Tibial nerve (tissue), 4 donors: Measurements from ENCODE around the gene IL17B. TPM values are rescaled to one million over a fixed set of nuclear protein-coding genes. Genes with fewer than 3 reads are reported as not detected.

Experiments used
- DNase-seq, 2 donors: peaks; one replicate each; pipeline ENCODE4 v3.0.0-alpha.2; 2019; ENCODE audit warnings: low spot score in 2 of 2
- H3K27ac ChIP-seq, 4 donors: fragments of 200-600 bp; sonication (generic) in 3 of 4; one replicate each; pipeline ENCODE4 v1.5.1; 2017 to 2019; ENCODE audit warnings: mild to moderate bottlenecking in 1 of 4
- H3K27me3 ChIP-seq, 2 donors: fragments of 200-600 bp; sonication (generic) in 1 of 2; one replicate each; pipeline versions ENCODE4 v1.5.1 to v1.6.0; 2017 to 2019
- H3K36me3 ChIP-seq, 3 donors: fragments of 200-600 bp; sonication (generic); one replicate each; pipeline ENCODE4 v1.5.1; 2018 to 2019
- H3K4me1 ChIP-seq, 4 donors: fragments of 200-600 bp; sonication (generic) in 3 of 4; one replicate each; pipeline ENCODE4 v1.5.1; 2017 to 2019
- H3K4me3 ChIP-seq, 4 donors: fragments of 200-600 bp; sonication (generic) in 3 of 4; one replicate each; pipeline ENCODE4 v1.5.1; 2017 to 2019; ENCODE audit warnings: mild to moderate bottlenecking in 1 of 4, moderate library complexity in 1 of 4
- H3K9me3 ChIP-seq, 4 donors: fragments of 200-600 bp; sonication (generic) in 3 of 4; one replicate each; pipeline ENCODE4 v1.5.1; 2017 to 2019
- EP300 ChIP-seq, 2 donors: sonication (generic); formaldehyde crosslinking; IDR thresholded peaks; one replicate each; pipeline ENCODE4 v1.6.1; 2017; ENCODE audit warnings: antibody characterized with exemption in 2 of 2, mild to moderate bottlenecking in 1 of 2
- POLR2A ChIP-seq, 2 donors: fragments of 450-650 bp; IDR thresholded peaks; one replicate each; pipeline ENCODE4 v1.6.1; 2017; ENCODE audit warnings: antibody characterized with exemption in 2 of 2, mild to moderate bottlenecking in 2 of 2, moderate library complexity in 2 of 2
- WGBS, 2 donors: methylation state at CpG; one replicate each; pipeline ENCODE4 v1.1.5; 2018; 5-methylcytosine and 5-hydroxymethylcytosine counted together
- total RNA-seq, 4 donors: library from RNA; depleted of rRNA; stranded (reverse); fragments of >200 nt; gene quantifications; one replicate each; pipeline ENCODE4 v1.1.0, GENCODE V29; 2016
- TF ChIP-seq, protein P1 (sequence below), 5 experiments: fragments of 200-600 bp in 3 of 5; fragments of 450-650 bp in 2 of 5; sonication (generic) in 3 of 5; IDR thresholded peaks; one replicate each; pipeline ENCODE4 v1.5.1; 2016 to 2019; ENCODE audit warnings: antibody characterized with exemption in 5 of 5, mild to moderate bottlenecking in 3 of 5, moderate library complexity in 2 of 5

Gene IL17B
- total RNA-seq, 4 donors from 2014 or later = 22.8 to 109 (median 80.7) TPM

DNA sequence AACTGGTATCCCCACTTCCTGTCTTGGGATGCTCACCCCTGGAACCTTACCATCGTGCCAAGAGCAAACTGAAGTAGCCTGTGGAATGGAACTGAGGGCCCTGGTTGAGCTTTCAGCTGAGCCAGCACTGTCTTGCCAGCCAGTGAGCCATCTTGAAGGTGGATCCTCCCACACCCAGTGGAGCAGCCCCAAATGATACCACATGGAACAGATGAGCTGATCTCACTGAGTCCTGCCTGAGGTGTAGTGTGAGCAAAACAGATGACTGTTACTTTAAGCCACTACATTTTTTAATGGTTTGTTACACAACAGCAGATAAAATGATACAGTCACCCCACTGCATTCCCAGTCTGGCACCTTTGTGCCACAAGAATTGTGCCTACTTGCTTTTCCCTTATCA lies 23.4 kb downstream of the IL17B start:
- H3K4me1 ChIP-seq = peaks cover 0 to 22% (median 1%) of the 10 kb centered on the region in 4 donors
- no peaks in the 10 kb centered on the region for H3K9me3 ChIP-seq
- peaks cover 0 to 51% (median 5%) of the 10 kb centered on the region in 3 donors for H3K36me3 ChIP-seq
- 82 to 100% methylated on average over 1 of the region's 1 CpG for WGBS, 2 donors
- TF ChIP-seq, protein P1, sequence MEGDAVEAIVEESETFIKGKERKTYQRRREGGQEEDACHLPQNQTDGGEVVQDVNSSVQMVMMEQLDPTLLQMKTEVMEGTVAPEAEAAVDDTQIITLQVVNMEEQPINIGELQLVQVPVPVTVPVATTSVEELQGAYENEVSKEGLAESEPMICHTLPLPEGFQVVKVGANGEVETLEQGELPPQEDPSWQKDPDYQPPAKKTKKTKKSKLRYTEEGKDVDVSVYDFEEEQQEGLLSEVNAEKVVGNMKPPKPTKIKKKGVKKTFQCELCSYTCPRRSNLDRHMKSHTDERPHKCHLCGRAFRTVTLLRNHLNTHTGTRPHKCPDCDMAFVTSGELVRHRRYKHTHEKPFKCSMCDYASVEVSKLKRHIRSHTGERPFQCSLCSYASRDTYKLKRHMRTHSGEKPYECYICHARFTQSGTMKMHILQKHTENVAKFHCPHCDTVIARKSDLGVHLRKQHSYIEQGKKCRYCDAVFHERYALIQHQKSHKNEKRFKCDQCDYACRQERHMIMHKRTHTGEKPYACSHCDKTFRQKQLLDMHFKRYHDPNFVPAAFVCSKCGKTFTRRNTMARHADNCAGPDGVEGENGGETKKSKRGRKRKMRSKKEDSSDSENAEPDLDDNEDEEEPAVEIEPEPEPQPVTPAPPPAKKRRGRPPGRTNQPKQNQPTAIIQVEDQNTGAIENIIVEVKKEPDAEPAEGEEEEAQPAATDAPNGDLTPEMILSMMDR (IDR thresholded peaks at IDR 0.05) = no peak
- no peak for TF ChIP-seq EP300 (IDR thresholded peaks at IDR 0.05)
- TF ChIP-seq POLR2A (IDR thresholded peaks at IDR 0.05) = no peak
- H3K27ac ChIP-seq = no peak overlapping the region
- no peaks in the 10 kb centered on the region for H3K27me3 ChIP-seq
- no peak for DNase-seq
- no peak overlapping the region for H3K4me3 ChIP-seq

DNA sequence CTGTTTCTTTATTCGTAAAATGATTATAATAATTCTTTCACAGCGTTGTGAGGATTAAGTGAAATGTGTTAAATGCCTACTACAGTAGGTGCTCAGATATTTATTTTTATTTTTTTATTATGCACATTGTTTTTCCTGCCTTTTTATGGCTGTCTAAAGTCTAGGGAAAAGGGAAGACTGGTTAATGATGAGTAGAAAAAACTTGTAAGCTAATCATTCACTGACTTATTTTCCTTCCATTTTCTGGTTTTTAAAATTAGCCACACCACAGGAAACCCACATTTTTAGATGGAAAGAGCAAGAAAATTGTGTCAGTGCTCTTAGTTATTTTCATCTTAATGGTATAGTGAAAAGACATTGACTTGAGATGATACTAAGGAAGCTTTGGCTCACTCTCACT lies 25.2 kb downstream of the IL17B start:
- DNase-seq = no peak
- no peak overlapping the region for H3K27ac ChIP-seq
- no peaks in the 10 kb centered on the region for H3K9me3 ChIP-seq
- peaks cover 0 to 13% (median 1%) of the 10 kb centered on the region in 4 donors for H3K4me1 ChIP-seq
- peaks cover 0 to 69% (median 9%) of the 10 kb centered on the region in 3 donors for H3K36me3 ChIP-seq
- no peak for TF ChIP-seq POLR2A (IDR thresholded peaks at IDR 0.05)
- TF ChIP-seq, protein P1 (IDR thresholded peaks at IDR 0.05) = no peak
- TF ChIP-seq EP300 (IDR thresholded peaks at IDR 0.05) = no peak
- H3K4me3 ChIP-seq = no peak overlapping the region
- WGBS, 2 donors = 93 to 97% methylated on average over 2 of the region's 2 CpGs
- H3K27me3 ChIP-seq = no peaks in the 10 kb centered on the region

DNA sequence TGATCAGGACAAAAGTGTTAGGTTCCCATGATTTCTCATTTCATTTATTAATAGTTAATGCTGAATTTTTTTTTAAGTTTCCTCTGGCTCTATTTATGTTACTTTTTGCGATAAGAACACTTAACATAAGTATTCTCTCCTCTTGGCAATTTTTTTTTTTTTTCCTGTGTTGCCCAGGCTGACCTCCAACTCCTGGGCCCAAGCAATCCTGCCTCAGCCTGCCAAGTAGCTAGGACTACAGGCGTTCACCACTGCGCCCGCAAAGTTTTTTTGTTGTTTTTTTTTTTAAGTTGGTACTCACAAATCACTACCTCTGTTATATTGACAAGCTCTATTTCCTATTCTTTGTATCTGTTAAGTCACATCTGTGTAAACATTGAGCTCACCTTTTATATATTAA lies 26.9 kb downstream of the IL17B start:
- Histone ChIP-seq H3K36me3 (peaks cover 0 to 75% (median 9%) of the 10 kb centered on the region in 3 donors), H3K9me3 (no peaks in the 10 kb centered on the region), H3K4me1 (peaks cover 0 to 6% (median 0%) of the 10 kb centered on the region in 4 donors), H3K4me3 (no peak overlapping the region), H3K27ac (no peak overlapping the region), H3K27me3 (no peaks in the 10 kb centered on the region)
- 85 to 94% methylated on average over 4 of the region's 4 CpGs for WGBS, 2 donors
- TF ChIP-seq POLR2A (IDR thresholded peaks at IDR 0.05) (no peak), EP300 (IDR thresholded peaks at IDR 0.05) (no peak)
- TF ChIP-seq, protein P1 (IDR thresholded peaks at IDR 0.05) = no peak
- DNase-seq = no peak

DNA sequence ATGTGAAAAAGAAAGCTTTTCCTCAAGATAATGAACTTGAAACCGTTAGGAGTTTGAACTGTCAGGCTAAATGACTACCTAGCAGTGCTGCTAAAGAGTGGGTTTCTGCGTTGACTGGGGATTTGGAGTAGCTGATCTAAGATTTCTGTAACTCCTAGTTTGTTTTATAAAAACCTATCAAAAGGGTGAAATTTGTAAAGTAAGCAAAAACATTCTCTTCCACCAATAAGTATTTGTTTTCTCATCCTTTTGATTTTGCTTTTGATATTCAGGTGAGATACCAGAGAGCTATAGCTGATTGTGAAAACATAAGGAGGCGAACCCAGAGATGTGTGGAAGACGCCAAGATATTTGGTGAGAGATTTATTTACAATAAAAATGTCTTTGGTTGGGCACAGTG lies 29.7 kb downstream of the IL17B start:
- 91 to 93% methylated on average over 4 of the region's 4 CpGs for WGBS, 2 donors

DNA sequence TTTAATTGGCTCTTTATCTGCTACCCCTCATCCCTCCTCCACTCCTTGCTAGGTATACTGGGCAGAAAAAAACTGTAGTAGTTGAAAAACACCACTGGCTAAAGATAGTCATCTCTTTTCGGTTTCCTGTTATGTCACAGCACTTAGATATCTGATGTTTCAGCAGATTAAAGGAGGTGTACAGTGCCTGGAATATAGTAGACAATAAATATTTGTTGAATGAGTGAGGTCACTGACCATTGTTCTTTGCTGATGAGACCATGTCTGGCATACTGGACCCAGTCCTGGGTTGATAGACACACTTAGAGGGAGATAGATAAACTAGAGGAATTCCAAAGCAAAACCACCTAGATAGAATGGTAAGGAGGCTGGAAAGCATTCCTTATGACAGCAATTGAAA lies 30.6 kb downstream of the IL17B start:
- H3K36me3 ChIP-seq = peaks cover 0 to 52% (median 9%) of the 10 kb centered on the region in 3 donors
- no peaks in the 10 kb centered on the region for H3K27me3 ChIP-seq
- H3K4me3 ChIP-seq = no peak overlapping the region
- peaks cover 0 to 26% (median 3%) of the 10 kb centered on the region in 4 donors for H3K4me1 ChIP-seq
- TF ChIP-seq EP300 (IDR thresholded peaks at IDR 0.05) (no peak), POLR2A (IDR thresholded peaks at IDR 0.05) (no peak)
- TF ChIP-seq, protein P1 (IDR thresholded peaks at IDR 0.05) = no peak
- WGBS, 2 donors = 82 to 93% methylated on average over 1 of the region's 1 CpG
- no peak overlapping the region for H3K27ac ChIP-seq
- no peak for DNase-seq
- no peaks in the 10 kb centered on the region for H3K9me3 ChIP-seq

More for the DNA sequence above, 29.7 kb downstream of the IL17B start:
- H3K27ac ChIP-seq = no peak overlapping the region
- H3K27me3 ChIP-seq = no peaks in the 10 kb centered on the region
- no peaks in the 10 kb centered on the region for H3K9me3 ChIP-seq
- H3K4me1 ChIP-seq = peaks cover 0 to 23% (median 3%) of the 10 kb centered on the region in 4 donors
- TF ChIP-seq EP300 (IDR thresholded peaks at IDR 0.05) = no peak
- TF ChIP-seq POLR2A (IDR thresholded peaks at IDR 0.05) = no peak
- TF ChIP-seq, protein P1 (IDR thresholded peaks at IDR 0.05) = no peak
- peaks cover 0 to 61% (median 9%) of the 10 kb centered on the region in 3 donors for H3K36me3 ChIP-seq
- H3K4me3 ChIP-seq = no peak overlapping the region
- no peak for DNase-seq
